Measurements from ENCODE around the gene CRADD. TPM values are rescaled to one million over a fixed set of nuclear protein-coding genes. Genes with fewer than 3 reads are reported as not detected.
"Not testable (repeated sequence)": the region's sequence is repeated elsewhere in the genome, so short reads cannot be mapped to it uniquely, and the experiment has no call there.

CRADD gene
- total RNA-seq, 2 donors from 2014 or later = 27.2 to 75.2 TPM

DNA sequence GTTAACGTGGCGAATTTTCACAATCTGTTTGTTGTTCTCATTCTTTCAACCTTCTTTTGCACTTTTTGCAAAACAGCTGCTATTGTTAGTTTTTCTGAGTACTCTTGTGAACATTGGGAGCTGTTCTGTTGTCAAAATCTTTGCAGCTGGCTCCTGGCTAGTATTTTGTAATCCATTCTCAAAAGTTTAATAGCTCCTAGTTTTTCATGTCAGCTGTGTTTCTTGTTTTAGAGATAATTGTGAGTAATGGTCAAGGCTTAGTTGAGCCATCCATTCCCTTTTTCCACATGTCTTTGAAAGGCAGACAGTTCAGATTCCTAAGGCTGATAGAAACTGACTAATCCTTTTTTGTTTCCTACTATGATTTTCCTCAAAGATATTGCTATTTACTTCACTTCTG, 39.1 kb upstream of the CRADD start:
- no peak for TF ChIP-seq POLR2A (IDR thresholded peaks at IDR 0.05)
- no peak for TF ChIP-seq CTCF (IDR thresholded peaks at IDR 0.05)
- 62 to 66% methylated on average over 2 of the region's 2 CpGs for whole genome bisulfite sequencing, 2 donors
- Histone ChIP-seq H3K4me1 (no peaks in the 10 kb centered on the region), H3K36me3 (replicated peaks in 1 of 2; ENCODE audit: insufficient read depth in 1 of 2, low read depth in 2 of 2) (no peaks in the 10 kb centered on the region), H3K27ac (no peak overlapping the region), H3K9me3 (no peaks in the 10 kb centered on the region), H3K27me3 (no peaks in the 10 kb centered on the region), H3K4me3 (no peak overlapping the region)
- intact Hi-C loops (cut with DNase I) = no loop called here
- ATAC-seq (no peak), DNase-seq (no peak)

- ATAC-seq (no peak), DNase-seq (no peak)
- TF ChIP-seq CTCF (IDR thresholded peaks at IDR 0.05) (no peak), POLR2A (IDR thresholded peaks at IDR 0.05) (no peak)
- 21 to 26% methylated on average over 6 of the region's 6 CpGs for WGBS, 2 donors
- intact Hi-C loops (cut with DNase I) = no loop called here
- Histone ChIP-seq H3K27me3 (no peaks in the 10 kb centered on the region), H3K27ac (no peak overlapping the region), H3K36me3 (replicated peaks in 1 of 2; ENCODE audit: insufficient read depth in 1 of 2, low read depth in 2 of 2) (no peaks in the 10 kb centered on the region), H3K9me3 (no peaks in the 10 kb centered on the region), H3K4me1 (no peaks in the 10 kb centered on the region), H3K4me3 (no peak overlapping the region)
Observed at GRCh38 chr12:93638954-93639353, 38.2 kb upstream of the CRADD start.

GRCh38 chr12:93639406-93639805, 37.8 kb upstream of the CRADD start:
- intact Hi-C loops (cut with DNase I) = no loop called here
- DNase-seq (no peak), ATAC-seq (no peak)
- Histone ChIP-seq H3K4me3 (no peak overlapping the region), H3K27ac (no peak overlapping the region), H3K27me3 (no peaks in the 10 kb centered on the region), H3K9me3 (no peaks in the 10 kb centered on the region), H3K36me3 (replicated peaks in 1 of 2; ENCODE audit: insufficient read depth in 1 of 2, low read depth in 2 of 2) (no peaks in the 10 kb centered on the region), H3K4me1 (no peaks in the 10 kb centered on the region)
- 67 to 81% methylated on average over 2 of the region's 2 CpGs for WGBS, 2 donors
- TF ChIP-seq CTCF (IDR thresholded peaks at IDR 0.05) = no peak
- TF ChIP-seq POLR2A (IDR thresholded peaks at IDR 0.05) = no peak

GRCh38 chr12:93641380-93641779, 35.8 kb upstream of the CRADD start:
- WGBS, 2 donors = 92 to 98% methylated on average over 10 to 15 of the region's 26 CpGs
- H3K27ac ChIP-seq; H3K9me3 ChIP-seq; H3K4me3 ChIP-seq; intact Hi-C loops (cut with DNase I); H3K36me3 ChIP-seq (replicated peaks in 1 of 2; ENCODE audit: insufficient read depth in 1 of 2, low read depth in 2 of 2); DNase-seq; H3K4me1 ChIP-seq; H3K27me3 ChIP-seq; ATAC-seq: not testable (repeated sequence)

- ATAC-seq (no peak), DNase-seq (no peak)
- 88 to 100% methylated on average over 1 of the region's 1 CpG for WGBS, 2 donors
- no peak overlapping the region for H3K4me3 ChIP-seq
- no peak for TF ChIP-seq CTCF (IDR thresholded peaks at IDR 0.05)
- TF ChIP-seq POLR2A (IDR thresholded peaks at IDR 0.05) = no peak
- no peaks in the 10 kb centered on the region for H3K9me3 ChIP-seq
- intact Hi-C loops (cut with DNase I) = no loop called here
- H3K27ac ChIP-seq = no peak overlapping the region
- H3K4me1 ChIP-seq = no peaks in the 10 kb centered on the region
- no peaks in the 10 kb centered on the region for H3K36me3 ChIP-seq (replicated peaks in 1 of 2; ENCODE audit: insufficient read depth in 1 of 2, low read depth in 2 of 2)
- no peaks in the 10 kb centered on the region for H3K27me3 ChIP-seq
Observed at GRCh38 chr12:93642751-93643150, 34.4 kb upstream of the CRADD start.

Measured in body of pancreas (tissue), 4 donors.